Fibroblast of lung (primary cell): Measurements from ENCODE around the gene RNF212.

Experiments
- EZH2 ChIP-seq: IDR thresholded peaks from 2 replicates; pipeline ENCODE4 v1.5.1; 2012; ENCODE audit warnings: low read length, control low read depth, mild to moderate bottlenecking; ENCODE audit errors: missing control alignments
- TF ChIP-seq, protein P1 (sequence below), 2 donors: IDR thresholded peaks in 1 of 2; conservative IDR thresholded peaks in 1 of 2; 1 replicate in 1 of 2; 2 replicates in 1 of 2; pipeline ENCODE4 v1.5.1; 2011 to 2012; ENCODE audit warnings: low read length in 2 of 2, control low read depth in 1 of 2, inconsistent platforms in 1 of 2, low read depth in 1 of 2, mild to moderate bottlenecking in 1 of 2

DNA sequence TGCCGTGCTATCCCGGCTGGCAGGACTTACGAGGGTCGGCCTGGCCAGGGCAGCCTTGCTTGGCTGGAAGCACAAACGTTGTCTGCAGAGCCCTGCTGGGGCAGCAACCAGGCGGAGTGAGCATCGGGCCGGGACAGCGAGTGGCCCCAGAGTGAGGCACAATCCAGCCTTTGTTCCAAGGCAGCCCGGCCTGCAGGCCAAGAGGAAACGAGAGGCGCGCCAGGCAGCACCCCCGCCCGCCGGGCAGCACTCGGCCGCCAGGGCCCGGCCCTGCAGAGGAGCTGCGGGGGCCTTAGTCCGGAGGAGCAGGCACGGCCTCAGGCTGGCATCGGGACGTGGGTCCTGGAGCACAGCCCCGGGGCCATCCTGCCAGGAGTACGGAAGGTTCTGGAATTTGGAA, 77.9 kb downstream of the RNF212 start:
- TF ChIP-seq, protein P1, sequence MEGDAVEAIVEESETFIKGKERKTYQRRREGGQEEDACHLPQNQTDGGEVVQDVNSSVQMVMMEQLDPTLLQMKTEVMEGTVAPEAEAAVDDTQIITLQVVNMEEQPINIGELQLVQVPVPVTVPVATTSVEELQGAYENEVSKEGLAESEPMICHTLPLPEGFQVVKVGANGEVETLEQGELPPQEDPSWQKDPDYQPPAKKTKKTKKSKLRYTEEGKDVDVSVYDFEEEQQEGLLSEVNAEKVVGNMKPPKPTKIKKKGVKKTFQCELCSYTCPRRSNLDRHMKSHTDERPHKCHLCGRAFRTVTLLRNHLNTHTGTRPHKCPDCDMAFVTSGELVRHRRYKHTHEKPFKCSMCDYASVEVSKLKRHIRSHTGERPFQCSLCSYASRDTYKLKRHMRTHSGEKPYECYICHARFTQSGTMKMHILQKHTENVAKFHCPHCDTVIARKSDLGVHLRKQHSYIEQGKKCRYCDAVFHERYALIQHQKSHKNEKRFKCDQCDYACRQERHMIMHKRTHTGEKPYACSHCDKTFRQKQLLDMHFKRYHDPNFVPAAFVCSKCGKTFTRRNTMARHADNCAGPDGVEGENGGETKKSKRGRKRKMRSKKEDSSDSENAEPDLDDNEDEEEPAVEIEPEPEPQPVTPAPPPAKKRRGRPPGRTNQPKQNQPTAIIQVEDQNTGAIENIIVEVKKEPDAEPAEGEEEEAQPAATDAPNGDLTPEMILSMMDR (conservative IDR thresholded peaks at IDR 0.05 in 1 of 2, IDR thresholded peaks at IDR 0.05 in 1 of 2; ENCODE audit: low read depth in 1 of 2, low read length in 2 of 2), result no peak
- no peak for TF ChIP-seq EZH2
